Suprapubic skin (tissue), 4 donors: ENCODE results near the gene MTG2.

Experiments used
- CTCF ChIP-seq, 2 donors: fragments of 200-600 bp in 1 of 2; fragments of 450-650 bp in 1 of 2; sonication (generic) in 1 of 2; IDR thresholded peaks; one replicate each; pipeline ENCODE4 v1.5.1; 2016 to 2019; ENCODE audit warnings: antibody characterized with exemption in 2 of 2, mild to moderate bottlenecking in 1 of 2, moderate library complexity in 1 of 2
- POLR2A ChIP-seq, 2 donors: fragments of 450-650 bp; IDR thresholded peaks; one replicate each; pipeline ENCODE4 v1.6.1; 2017; ENCODE audit warnings: antibody characterized with exemption in 2 of 2, mild to moderate bottlenecking in 2 of 2, moderate library complexity in 2 of 2
- POLR2AphosphoS5 ChIP-seq, 3 donors: sonication (generic); formaldehyde crosslinking; IDR thresholded peaks; one replicate each; pipeline ENCODE4 v1.6.1; 2017; ENCODE audit warnings: antibody characterized with exemption in 3 of 3

GRCh38 chr20:62163986-62164762 is 18.7 kb upstream of the MTG2 start:
- no peak for TF ChIP-seq CTCF (IDR thresholded peaks at IDR 0.05)
- TF ChIP-seq POLR2AphosphoS5 (IDR thresholded peaks at IDR 0.05), result no peak
- no peak for TF ChIP-seq POLR2A (IDR thresholded peaks at IDR 0.05)
